DMS153 (cell line): ENCODE data around the gene MCAM.

Source experiments
- DNase-seq: peaks from one replicate; lab custom pipeline; 2025; lab: John Stamatoyannopoulos, UW

The MCAM gene

DNA sequence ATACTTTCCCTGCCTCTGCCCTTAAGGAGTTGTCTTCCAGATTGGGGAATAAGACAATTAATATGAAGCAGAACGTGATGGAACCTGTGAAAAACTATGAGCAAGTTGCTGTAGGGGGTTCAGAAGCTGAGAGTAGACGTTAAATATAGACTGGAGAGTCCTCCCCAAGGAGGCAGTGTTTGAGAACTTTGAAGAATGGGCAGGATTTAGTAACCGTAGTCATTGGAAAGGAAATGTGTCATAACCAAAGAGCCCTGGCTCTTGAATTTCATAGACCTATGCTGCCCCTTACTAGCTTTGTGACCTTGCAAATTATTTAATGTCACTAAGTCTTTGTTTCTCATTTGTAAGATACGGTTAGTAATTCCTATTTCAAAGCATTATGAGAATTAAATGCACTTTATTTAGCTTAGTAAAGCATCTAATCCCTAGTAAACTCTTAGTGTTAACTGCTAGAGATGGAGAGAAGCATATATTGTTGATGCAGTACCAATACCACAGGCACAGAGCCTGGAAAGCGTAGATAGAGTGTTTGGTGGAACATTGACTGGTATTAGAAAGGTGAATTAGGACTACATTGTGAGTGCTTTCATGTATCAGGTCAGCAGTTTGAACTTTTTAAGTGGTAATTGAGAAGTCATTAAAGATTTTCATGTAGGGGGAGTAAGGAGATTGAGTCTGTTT, 54.1 kb downstream of the MCAM start:
- no peak for DNase-seq

DNA sequence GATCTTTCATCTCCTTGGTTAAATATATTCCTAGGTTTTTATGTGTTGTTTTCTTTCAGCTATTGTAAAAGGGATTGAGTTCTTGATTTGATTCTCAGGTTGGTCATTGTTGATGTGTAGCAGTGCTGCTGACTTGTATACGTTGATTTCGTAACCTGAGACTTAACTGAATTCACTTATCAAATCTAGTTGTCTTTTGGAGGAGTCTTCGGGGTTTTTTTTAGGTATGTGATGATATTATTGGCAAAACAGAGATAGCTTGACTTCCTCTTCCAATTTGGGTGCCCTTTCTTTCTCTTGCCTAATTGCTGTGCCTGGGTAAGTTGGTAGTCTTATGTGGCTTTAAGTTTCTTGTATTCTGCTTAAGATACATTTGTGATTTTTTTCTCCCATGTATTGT, 57.9 kb downstream of the MCAM start:
- DNase-seq = no peak
